Measurements from ENCODE around the gene FAF1. TPM values are rescaled to one million over a fixed set of nuclear protein-coding genes. Genes with fewer than 3 reads are reported as not detected.

Gene FAF1
- total and polyA plus RNA-seq, 9 of the 15 experiments (the other 6 are each of a cell fraction or from before 2014, with no cell fraction given) = 48.7 to 225 (median 118) TPM

DNA sequence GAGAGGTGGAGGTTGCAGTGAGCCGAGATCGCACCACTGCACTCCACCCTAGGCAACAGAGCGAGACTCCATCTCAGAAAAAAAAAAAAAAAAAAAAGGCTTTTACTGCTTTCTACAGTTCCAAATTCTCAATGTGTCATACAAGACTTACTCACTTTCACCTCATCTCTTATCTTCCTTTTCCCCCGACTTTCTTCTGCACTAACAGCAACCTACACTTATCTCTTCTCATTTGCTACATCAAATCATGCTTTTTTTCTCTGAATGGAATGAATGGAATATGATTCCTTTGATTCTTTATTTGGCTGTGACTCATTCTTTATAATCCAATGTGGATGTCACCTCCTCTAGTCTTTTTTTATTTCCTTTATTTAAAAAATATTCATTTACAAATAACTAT lies 368.5 kb downstream of the FAF1 start:
- TF ChIP-seq PPARD (CRISPR knock-in tag; IDR thresholded peaks at IDR 0.05) (no peak), RFX7 (CRISPR knock-in tag; IDR thresholded peaks at IDR 0.05) (no peak), SLC30A9 (CRISPR knock-in tag; IDR thresholded peaks at IDR 0.05) (no peak), SMARCC2 (IDR thresholded peaks at IDR 0.05; ENCODE audit: low read depth) (no peak), KHSRP (IDR thresholded peaks at IDR 0.05) (no peak), ZNF212 (CRISPR knock-in tag; IDR thresholded peaks at IDR 0.05) (no peak), CREM (IDR thresholded peaks at IDR 0.05; ENCODE audit: low read depth) (no peak), BCL6 (CRISPR knock-in tag; IDR thresholded peaks at IDR 0.05) (no peak), ZNF24 (IDR thresholded peaks at IDR 0.05) (no peak), ARNT (IDR thresholded peaks at IDR 0.05) (no peak), CBX5 (IDR thresholded peaks at IDR 0.05; ENCODE audit: borderline replicate concordance, low read depth) (no peak), CXXC5 (CRISPR knock-in tag; IDR thresholded peaks at IDR 0.05) (no peak), GTF2E2 (tag; IDR thresholded peaks at IDR 0.05) (no peak), HNRNPL (IDR thresholded peaks at IDR 0.05; ENCODE audit: low read depth, low read length) (no peak), NFYB (IDR thresholded peaks at IDR 0.05; ENCODE audit: extremely low read depth, insufficient read length) (no peak)
- TF ChIP-seq, protein P1, sequence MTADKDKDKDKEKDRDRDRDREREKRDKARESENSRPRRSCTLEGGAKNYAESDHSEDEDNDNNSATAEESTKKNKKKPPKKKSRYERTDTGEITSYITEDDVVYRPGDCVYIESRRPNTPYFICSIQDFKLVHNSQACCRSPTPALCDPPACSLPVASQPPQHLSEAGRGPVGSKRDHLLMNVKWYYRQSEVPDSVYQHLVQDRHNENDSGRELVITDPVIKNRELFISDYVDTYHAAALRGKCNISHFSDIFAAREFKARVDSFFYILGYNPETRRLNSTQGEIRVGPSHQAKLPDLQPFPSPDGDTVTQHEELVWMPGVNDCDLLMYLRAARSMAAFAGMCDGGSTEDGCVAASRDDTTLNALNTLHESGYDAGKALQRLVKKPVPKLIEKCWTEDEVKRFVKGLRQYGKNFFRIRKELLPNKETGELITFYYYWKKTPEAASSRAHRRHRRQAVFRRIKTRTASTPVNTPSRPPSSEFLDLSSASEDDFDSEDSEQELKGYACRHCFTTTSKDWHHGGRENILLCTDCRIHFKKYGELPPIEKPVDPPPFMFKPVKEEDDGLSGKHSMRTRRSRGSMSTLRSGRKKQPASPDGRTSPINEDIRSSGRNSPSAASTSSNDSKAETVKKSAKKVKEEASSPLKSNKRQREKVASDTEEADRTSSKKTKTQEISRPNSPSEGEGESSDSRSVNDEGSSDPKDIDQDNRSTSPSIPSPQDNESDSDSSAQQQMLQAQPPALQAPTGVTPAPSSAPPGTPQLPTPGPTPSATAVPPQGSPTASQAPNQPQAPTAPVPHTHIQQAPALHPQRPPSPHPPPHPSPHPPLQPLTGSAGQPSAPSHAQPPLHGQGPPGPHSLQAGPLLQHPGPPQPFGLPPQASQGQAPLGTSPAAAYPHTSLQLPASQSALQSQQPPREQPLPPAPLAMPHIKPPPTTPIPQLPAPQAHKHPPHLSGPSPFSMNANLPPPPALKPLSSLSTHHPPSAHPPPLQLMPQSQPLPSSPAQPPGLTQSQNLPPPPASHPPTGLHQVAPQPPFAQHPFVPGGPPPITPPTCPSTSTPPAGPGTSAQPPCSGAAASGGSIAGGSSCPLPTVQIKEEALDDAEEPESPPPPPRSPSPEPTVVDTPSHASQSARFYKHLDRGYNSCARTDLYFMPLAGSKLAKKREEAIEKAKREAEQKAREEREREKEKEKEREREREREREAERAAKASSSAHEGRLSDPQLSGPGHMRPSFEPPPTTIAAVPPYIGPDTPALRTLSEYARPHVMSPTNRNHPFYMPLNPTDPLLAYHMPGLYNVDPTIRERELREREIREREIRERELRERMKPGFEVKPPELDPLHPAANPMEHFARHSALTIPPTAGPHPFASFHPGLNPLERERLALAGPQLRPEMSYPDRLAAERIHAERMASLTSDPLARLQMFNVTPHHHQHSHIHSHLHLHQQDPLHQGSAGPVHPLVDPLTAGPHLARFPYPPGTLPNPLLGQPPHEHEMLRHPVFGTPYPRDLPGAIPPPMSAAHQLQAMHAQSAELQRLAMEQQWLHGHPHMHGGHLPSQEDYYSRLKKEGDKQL (CRISPR knock-in tag; IDR thresholded peaks at IDR 0.05; ENCODE audit: borderline replicate concordance) = no peak
- TF ChIP-seq, protein P2, sequence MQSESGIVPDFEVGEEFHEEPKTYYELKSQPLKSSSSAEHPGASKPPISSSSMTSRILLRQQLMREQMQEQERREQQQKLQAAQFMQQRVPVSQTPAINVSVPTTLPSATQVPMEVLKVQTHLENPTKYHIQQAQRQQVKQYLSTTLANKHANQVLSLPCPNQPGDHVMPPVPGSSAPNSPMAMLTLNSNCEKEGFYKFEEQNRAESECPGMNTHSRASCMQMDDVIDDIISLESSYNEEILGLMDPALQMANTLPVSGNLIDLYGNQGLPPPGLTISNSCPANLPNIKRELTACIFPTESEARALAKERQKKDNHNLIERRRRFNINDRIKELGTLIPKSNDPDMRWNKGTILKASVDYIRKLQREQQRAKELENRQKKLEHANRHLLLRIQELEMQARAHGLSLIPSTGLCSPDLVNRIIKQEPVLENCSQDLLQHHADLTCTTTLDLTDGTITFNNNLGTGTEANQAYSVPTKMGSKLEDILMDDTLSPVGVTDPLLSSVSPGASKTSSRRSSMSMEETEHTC (IDR thresholded peaks at IDR 0.05) = no peak
- TF ChIP-seq, protein P3, sequence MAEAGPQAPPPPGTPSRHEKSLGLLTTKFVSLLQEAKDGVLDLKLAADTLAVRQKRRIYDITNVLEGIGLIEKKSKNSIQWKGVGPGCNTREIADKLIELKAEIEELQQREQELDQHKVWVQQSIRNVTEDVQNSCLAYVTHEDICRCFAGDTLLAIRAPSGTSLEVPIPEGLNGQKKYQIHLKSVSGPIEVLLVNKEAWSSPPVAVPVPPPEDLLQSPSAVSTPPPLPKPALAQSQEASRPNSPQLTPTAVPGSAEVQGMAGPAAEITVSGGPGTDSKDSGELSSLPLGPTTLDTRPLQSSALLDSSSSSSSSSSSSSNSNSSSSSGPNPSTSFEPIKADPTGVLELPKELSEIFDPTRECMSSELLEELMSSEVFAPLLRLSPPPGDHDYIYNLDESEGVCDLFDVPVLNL (CRISPR knock-in tag; IDR thresholded peaks at IDR 0.05; ENCODE audit: low read depth) = no peak
- H3K27ac ChIP-seq (ENCODE audit: extremely low read depth, low read depth, low read length) = no peak overlapping the region
- no peak overlapping the region for H3K9ac ChIP-seq (ENCODE audit: insufficient read depth in 1 of 2, low read depth in 2 of 2, low read length in 2 of 2)
- no peak overlapping the region for H2AFZ ChIP-seq (ENCODE audit: low read depth, low read length)
- H3K9me3 ChIP-seq (replicated peaks; ENCODE audit: control insufficient read depth, insufficient read depth, low read depth, low read length) = no peaks in the 10 kb centered on the region
- no peaks in the 10 kb centered on the region for H4K20me1 ChIP-seq (replicated peaks; ENCODE audit: control insufficient read depth, insufficient read depth, low read length)
- intact Hi-C loops (cut with micrococcal nuclease) = no loop called here
- POLR2A ChIA-PET = interaction anchor here (0.8 kb wide), 1 partner anchor 11 kb away, joined by 4 read pairs; no protein-coding TSS in a partner anchor
- CTCF ChIA-PET (ENCODE audit: low intra/inter-chr PET ratio) = no interaction called here
- H3K4me3 ChIP-seq = no peak overlapping the region
- no peaks in the 10 kb centered on the region for H3K9me1 ChIP-seq (ENCODE audit: control insufficient read depth, insufficient read depth, low read length)
- H3K79me2 ChIP-seq (ENCODE audit: control insufficient read depth, insufficient read depth, low read length) = no peaks in the 10 kb centered on the region
- peaks cover 48% of the 10 kb centered on the region; the same call in 2 of the 3 replicates for H3K36me3 ChIP-seq (ENCODE audit: control insufficient read depth, insufficient read depth, low read length)
- H3K4me2 ChIP-seq (ENCODE audit: insufficient read depth, low read length) = no peak overlapping the region
- FAIRE-seq (no peak), ATAC-seq (no peak), DNase-seq (ENCODE audit: extremely low read depth in 1 of 4, low spot score in 3 of 4) (no peak)
- no TSS peak for BruUV-seq (replicated peaks)
- no peaks in the 10 kb centered on the region for H3K27me3 ChIP-seq (ENCODE audit: control insufficient read depth in 2 of 2, insufficient read depth in 2 of 2, low read length in 2 of 2)
- in situ Hi-C loops (cut with MboI) = no loop called here
- H3K4me1 ChIP-seq (replicated peaks in 1 of 2; ENCODE audit: control insufficient read depth in 2 of 2, insufficient read depth in 2 of 2, low read length in 2 of 2) = no peaks in the 10 kb centered on the region
- 53% methylated on average over 3 of the region's 4 CpGs for WGBS (ENCODE audit: insufficient coverage, low coverage, missing lambda C conversion rate)

Data from K562 (cell line).